NOMO-1 (cell line): ENCODE data around the gene SBK3.
"Not testable (repeated sequence)": the region's sequence is repeated elsewhere in the genome, so short reads cannot be mapped to it uniquely, and the experiment has no call there.

Experiments used
- DNase-seq, 2 experiments: peaks; one replicate each; lab custom pipeline; 2025; ENCODE audit not compliant: unreplicated experiment in 2 of 2; lab: John Stamatoyannopoulos, UW

Gene SBK3

GRCh38 chr19:55576746-55577145 is 31.4 kb upstream of the SBK3 start:
- DNase-seq: no peak

GRCh38 chr19:55573929-55574328 is 28.6 kb upstream of the SBK3 start:
- not testable (repeated sequence) for DNase-seq

- not testable (repeated sequence) for DNase-seq
Observed at GRCh38 chr19:55569477-55569876, 24.1 kb upstream of the SBK3 start.

- DNase-seq: no peak
Observed at GRCh38 chr19:55567708-55568328, 22.5 kb upstream of the SBK3 start.

GRCh38 chr19:55566823-55567222 is 21.5 kb upstream of the SBK3 start:
- DNase-seq: no peak

- DNase-seq: no peak
Observed at GRCh38 chr19:55563261-55563690, 17.9 kb upstream of the SBK3 start.

GRCh38 chr19:55559684-55560083 is 14.3 kb upstream of the SBK3 start:
- DNase-seq: no peak

GRCh38 chr19:55554741-55555152 is 9.4 kb upstream of the SBK3 start:
- no peak for DNase-seq

- DNase-seq: no peak
Observed at GRCh38 chr19:55554302-55554701, 9.0 kb upstream of the SBK3 start.

- no peak for DNase-seq
Observed at GRCh38 chr19:55553217-55554182, 8.2 kb upstream of the SBK3 start.

- DNase-seq: no peak
Observed at GRCh38 chr19:55552620-55553019, 7.3 kb upstream of the SBK3 start.

- DNase-seq: no peak
Observed at GRCh38 chr19:55552206-55552605, 6.9 kb upstream of the SBK3 start.

GRCh38 chr19:55550321-55550650 is 4.9 kb upstream of the SBK3 start:
- no peak for DNase-seq

GRCh38 chr19:55549500-55550320 is 4.4 kb upstream of the SBK3 start:
- no peak for DNase-seq

- no peak for DNase-seq
Observed at GRCh38 chr19:55546822-55547614, 1.7 kb upstream of the SBK3 start.

GRCh38 chr19:55546011-55546410 is 668 bp upstream of the SBK3 start:
- DNase-seq: no peak

- DNase-seq: no peak
Observed at GRCh38 chr19:55544776-55545439, 435 bp downstream of the SBK3 start.

- DNase-seq: no peak
Observed at GRCh38 chr19:55544014-55544413, 1.3 kb downstream of the SBK3 start.

GRCh38 chr19:55543567-55543966 is 1.8 kb downstream of the SBK3 start:
- DNase-seq: no peak

- no peak for DNase-seq
Observed at GRCh38 chr19:55542292-55542855, 3.0 kb downstream of the SBK3 start.
